ENCODE results near the gene SLAMF1.
A peak's percentile ranks its signal among the peaks of the same experiment; 100 is the strongest.

SLAMF1 gene

GRCh38 chr1:160674415-160674814 is 27.6 kb upstream of the SLAMF1 start:
- Histone ChIP-seq H3K9me3 (ENCODE audit: insufficient read depth, low read depth, low read length) (peaks cover 3% of the 10 kb centered on the region; the same call in 1 of the 2 replicates), H3K27me3 (ENCODE audit: insufficient read depth, low read length) (no peaks in the 10 kb centered on the region), H3K27ac (ENCODE audit: low read depth, low read length) (no peak overlapping the region), H3K9ac (ENCODE audit: low read depth, low read length) (no peak overlapping the region), H3K36me3 (ENCODE audit: insufficient read depth, low read length) (no peaks in the 10 kb centered on the region), H3K4me3 (ENCODE audit: low read length) (no peak overlapping the region), H3K4me1 (ENCODE audit: insufficient read depth, low read length) (peaks cover 44% of the 10 kb centered on the region)
- 86% methylated on average over 2 of the region's 2 CpGs for WGBS

GRCh38 chr1:160672789-160673695 is 26.2 kb upstream of the SLAMF1 start:
- WGBS: 85% methylated on average over 6 of the region's 6 CpGs
- peaks cover 15% of the 10 kb centered on the region for H3K9me3 ChIP-seq (ENCODE audit: insufficient read depth, low read depth, low read length)
- no peaks in the 10 kb centered on the region for H3K27me3 ChIP-seq (ENCODE audit: insufficient read depth, low read length)
- peak overlapping the region; percentile 12; the same call in 1 of the 2 replicates for H3K9ac ChIP-seq (ENCODE audit: low read depth, low read length)
- H3K4me1 ChIP-seq (ENCODE audit: insufficient read depth, low read length): peaks cover 44% of the 10 kb centered on the region
- H3K36me3 ChIP-seq (ENCODE audit: insufficient read depth, low read length): no peaks in the 10 kb centered on the region
- peak overlapping the region; percentile 83 for H3K27ac ChIP-seq (ENCODE audit: low read depth, low read length)
- H3K4me3 ChIP-seq (ENCODE audit: low read length): no peak overlapping the region; the same call in 1 of the 2 replicates

- 2% methylated on average over 2 of the region's 3 CpGs for WGBS
- H3K36me3 ChIP-seq (ENCODE audit: insufficient read depth, low read length): no peaks in the 10 kb centered on the region
- peak overlapping the region; percentile 12; the same call in 1 of the 2 replicates for H3K9ac ChIP-seq (ENCODE audit: low read depth, low read length)
- H3K9me3 ChIP-seq (ENCODE audit: insufficient read depth, low read depth, low read length): peaks cover 15% of the 10 kb centered on the region
- peaks cover 44% of the 10 kb centered on the region for H3K4me1 ChIP-seq (ENCODE audit: insufficient read depth, low read length)
- H3K4me3 ChIP-seq (ENCODE audit: low read length): peak overlapping the region; percentile 4; the same call in 1 of the 2 replicates
- H3K27ac ChIP-seq (ENCODE audit: low read depth, low read length): peak overlapping the region; percentile 83
- no peaks in the 10 kb centered on the region for H3K27me3 ChIP-seq (ENCODE audit: insufficient read depth, low read length)
Observed at GRCh38 chr1:160671603-160672517, 25.0 kb upstream of the SLAMF1 start.

- Histone ChIP-seq H3K9me3 (ENCODE audit: insufficient read depth, low read depth, low read length) (peaks cover 15% of the 10 kb centered on the region), H3K27ac (ENCODE audit: low read depth, low read length) (no peak overlapping the region), H3K27me3 (ENCODE audit: insufficient read depth, low read length) (no peaks in the 10 kb centered on the region), H3K9ac (ENCODE audit: low read depth, low read length) (no peak overlapping the region), H3K36me3 (ENCODE audit: insufficient read depth, low read length) (no peaks in the 10 kb centered on the region), H3K4me3 (ENCODE audit: low read length) (no peak overlapping the region), H3K4me1 (ENCODE audit: insufficient read depth, low read length) (peaks cover 51% of the 10 kb centered on the region)
- 99% methylated on average over 4 of the region's 4 CpGs for WGBS
Observed at GRCh38 chr1:160670701-160671100, 23.9 kb upstream of the SLAMF1 start.

- no peak overlapping the region for H3K27ac ChIP-seq (ENCODE audit: low read depth, low read length)
- no peak overlapping the region for H3K9ac ChIP-seq (ENCODE audit: low read depth, low read length)
- WGBS: 95% methylated on average over 19 of the region's 20 CpGs
- H3K4me3 ChIP-seq (ENCODE audit: low read length): no peak overlapping the region
- no peaks in the 10 kb centered on the region for H3K27me3 ChIP-seq (ENCODE audit: insufficient read depth, low read length)
- H3K4me1 ChIP-seq (ENCODE audit: insufficient read depth, low read length): peaks cover 49% of the 10 kb centered on the region
- peaks cover 15% of the 10 kb centered on the region for H3K9me3 ChIP-seq (ENCODE audit: insufficient read depth, low read depth, low read length)
- no peaks in the 10 kb centered on the region for H3K36me3 ChIP-seq (ENCODE audit: insufficient read depth, low read length)
Observed at GRCh38 chr1:160669802-160670201, 23.0 kb upstream of the SLAMF1 start.

GRCh38 chr1:160669276-160669675 is 22.4 kb upstream of the SLAMF1 start:
- Histone ChIP-seq H3K4me3 (ENCODE audit: low read length) (no peak overlapping the region), H3K4me1 (ENCODE audit: insufficient read depth, low read length) (peaks cover 46% of the 10 kb centered on the region), H3K36me3 (ENCODE audit: insufficient read depth, low read length) (no peaks in the 10 kb centered on the region), H3K27ac (ENCODE audit: low read depth, low read length) (no peak overlapping the region), H3K9ac (ENCODE audit: low read depth, low read length) (no peak overlapping the region), H3K9me3 (ENCODE audit: insufficient read depth, low read depth, low read length) (peaks cover 15% of the 10 kb centered on the region), H3K27me3 (ENCODE audit: insufficient read depth, low read length) (no peaks in the 10 kb centered on the region)

- Histone ChIP-seq H3K9me3 (ENCODE audit: insufficient read depth, low read depth, low read length) (peaks cover 15% of the 10 kb centered on the region), H3K27me3 (ENCODE audit: insufficient read depth, low read length) (no peaks in the 10 kb centered on the region), H3K27ac (ENCODE audit: low read depth, low read length) (no peak overlapping the region), H3K4me1 (ENCODE audit: insufficient read depth, low read length) (peaks cover 32% of the 10 kb centered on the region), H3K4me3 (ENCODE audit: low read length) (no peak overlapping the region), H3K9ac (ENCODE audit: low read depth, low read length) (no peak overlapping the region), H3K36me3 (ENCODE audit: insufficient read depth, low read length) (no peaks in the 10 kb centered on the region)
- WGBS: 95% methylated on average over 2 of the region's 2 CpGs
Observed at GRCh38 chr1:160667896-160668295, 21.1 kb upstream of the SLAMF1 start.

- Histone ChIP-seq H3K9ac (ENCODE audit: low read depth, low read length) (0 out of 2 replicates have a peak overlapping the region, but pooled peaks have one; percentile 7), H3K36me3 (ENCODE audit: insufficient read depth, low read length) (no peaks in the 10 kb centered on the region), H3K9me3 (ENCODE audit: insufficient read depth, low read depth, low read length) (peaks cover 15% of the 10 kb centered on the region), H3K27me3 (ENCODE audit: insufficient read depth, low read length) (no peaks in the 10 kb centered on the region), H3K27ac (ENCODE audit: low read depth, low read length) (peak overlapping the region; percentile 68; the same call in 1 of the 2 replicates), H3K4me1 (ENCODE audit: insufficient read depth, low read length) (peaks cover 14% of the 10 kb centered on the region), H3K4me3 (ENCODE audit: low read length) (no peak overlapping the region)
- 73% methylated on average over 3 of the region's 3 CpGs for WGBS
Observed at GRCh38 chr1:160666079-160666442, 19.2 kb upstream of the SLAMF1 start.

- no peaks in the 10 kb centered on the region for H3K36me3 ChIP-seq (ENCODE audit: insufficient read depth, low read length)
- no peak overlapping the region for H3K4me3 ChIP-seq (ENCODE audit: low read length)
- peaks cover 15% of the 10 kb centered on the region for H3K9me3 ChIP-seq (ENCODE audit: insufficient read depth, low read depth, low read length)
- H3K9ac ChIP-seq (ENCODE audit: low read depth, low read length): no peak overlapping the region
- H3K4me1 ChIP-seq (ENCODE audit: insufficient read depth, low read length): peaks cover 9% of the 10 kb centered on the region; the same call in 1 of the 2 replicates
- no peaks in the 10 kb centered on the region for H3K27me3 ChIP-seq (ENCODE audit: insufficient read depth, low read length)
- H3K27ac ChIP-seq (ENCODE audit: low read depth, low read length): peak overlapping the region; percentile 68; the same call in 1 of the 2 replicates
- WGBS: 48% methylated on average over 6 of the region's 6 CpGs
Observed at GRCh38 chr1:160665330-160666078, 18.7 kb upstream of the SLAMF1 start.

GRCh38 chr1:160664573-160665051 is 17.8 kb upstream of the SLAMF1 start:
- Histone ChIP-seq H3K9ac (ENCODE audit: low read depth, low read length) (no peak overlapping the region), H3K36me3 (ENCODE audit: insufficient read depth, low read length) (no peaks in the 10 kb centered on the region), H3K27me3 (ENCODE audit: insufficient read depth, low read length) (no peaks in the 10 kb centered on the region), H3K4me3 (ENCODE audit: low read length) (no peak overlapping the region), H3K27ac (ENCODE audit: low read depth, low read length) (no peak overlapping the region), H3K9me3 (ENCODE audit: insufficient read depth, low read depth, low read length) (peaks cover 14% of the 10 kb centered on the region), H3K4me1 (ENCODE audit: insufficient read depth, low read length) (peaks cover 9% of the 10 kb centered on the region; the same call in 1 of the 2 replicates)
- WGBS: over 99% methylated on average over 3 of the region's 3 CpGs

Data from HUES64 (cell line).